ENCODE data around the gene GMPR.

GMPR gene

DNA sequence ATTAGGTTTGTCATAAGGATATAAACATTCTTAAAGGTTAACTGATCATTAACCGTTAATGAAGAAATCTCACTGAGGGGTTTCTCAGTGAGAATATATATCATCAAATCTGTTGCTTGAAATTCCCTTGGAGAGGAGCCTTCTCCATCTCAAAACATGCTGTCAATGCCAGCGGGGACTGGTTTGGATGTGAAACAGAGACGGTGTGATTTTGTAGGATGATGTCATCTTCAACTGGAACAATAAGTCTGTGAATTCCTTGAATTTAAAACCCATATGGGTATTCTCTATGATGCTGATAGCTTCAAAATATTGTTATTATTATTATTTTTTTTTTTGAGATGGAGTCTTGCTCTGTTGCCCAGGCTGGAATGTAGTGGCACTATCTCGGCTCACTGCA, 75.9 kb downstream of the GMPR start:
- TF ChIP-seq CTCF (IDR thresholded peaks at IDR 0.05; ENCODE audit: insufficient read depth, low read depth, low read length, missing control alignments): no peak
- DNase-seq (ENCODE audit: low read depth): no peak
- H3K4me3 ChIP-seq (ENCODE audit: low read length): no peak overlapping the region

- H3K4me3 ChIP-seq (ENCODE audit: low read length): no peak overlapping the region
- TF ChIP-seq CTCF (IDR thresholded peaks at IDR 0.05; ENCODE audit: insufficient read depth, low read depth, low read length, missing control alignments): peak; percentile 78
- peak; percentile 61 for DNase-seq (ENCODE audit: low read depth)
These were observed 78.4 kb downstream of the GMPR start for GRCh38 chr6:16316741-16317251.

DNA sequence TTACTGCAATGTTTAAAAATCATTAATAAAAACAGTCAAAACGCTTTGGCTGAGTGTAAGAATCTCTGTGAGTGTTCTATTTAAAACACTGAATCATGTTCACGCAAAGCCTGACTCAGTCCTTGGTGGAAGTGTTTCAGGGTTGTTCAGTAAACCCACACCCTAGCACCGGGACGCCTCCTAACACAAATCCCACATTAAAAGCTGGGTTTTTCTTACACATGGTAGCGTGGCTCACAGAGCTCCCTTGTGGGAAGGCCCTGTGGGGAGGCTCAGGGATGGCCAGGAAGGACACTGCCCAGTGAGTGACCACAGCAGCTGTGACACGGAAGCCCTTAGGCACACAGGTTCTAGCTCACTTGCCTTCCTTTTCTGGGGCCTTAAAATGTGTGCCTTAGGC, 80.2 kb downstream of the GMPR start:
- no peak overlapping the region for H3K4me3 ChIP-seq (ENCODE audit: low read length)
- peak; percentile 79 for DNase-seq (ENCODE audit: low read depth)
- no peak for TF ChIP-seq CTCF (IDR thresholded peaks at IDR 0.05; ENCODE audit: insufficient read depth, low read depth, low read length, missing control alignments)

GRCh38 chr6:16318953-16319720, 80.8 kb downstream of the GMPR start:
- no peak for TF ChIP-seq CTCF (IDR thresholded peaks at IDR 0.05; ENCODE audit: insufficient read depth, low read depth, low read length, missing control alignments)
- H3K4me3 ChIP-seq (ENCODE audit: low read length): no peak overlapping the region
- no peak for DNase-seq (ENCODE audit: low read depth)

DNA sequence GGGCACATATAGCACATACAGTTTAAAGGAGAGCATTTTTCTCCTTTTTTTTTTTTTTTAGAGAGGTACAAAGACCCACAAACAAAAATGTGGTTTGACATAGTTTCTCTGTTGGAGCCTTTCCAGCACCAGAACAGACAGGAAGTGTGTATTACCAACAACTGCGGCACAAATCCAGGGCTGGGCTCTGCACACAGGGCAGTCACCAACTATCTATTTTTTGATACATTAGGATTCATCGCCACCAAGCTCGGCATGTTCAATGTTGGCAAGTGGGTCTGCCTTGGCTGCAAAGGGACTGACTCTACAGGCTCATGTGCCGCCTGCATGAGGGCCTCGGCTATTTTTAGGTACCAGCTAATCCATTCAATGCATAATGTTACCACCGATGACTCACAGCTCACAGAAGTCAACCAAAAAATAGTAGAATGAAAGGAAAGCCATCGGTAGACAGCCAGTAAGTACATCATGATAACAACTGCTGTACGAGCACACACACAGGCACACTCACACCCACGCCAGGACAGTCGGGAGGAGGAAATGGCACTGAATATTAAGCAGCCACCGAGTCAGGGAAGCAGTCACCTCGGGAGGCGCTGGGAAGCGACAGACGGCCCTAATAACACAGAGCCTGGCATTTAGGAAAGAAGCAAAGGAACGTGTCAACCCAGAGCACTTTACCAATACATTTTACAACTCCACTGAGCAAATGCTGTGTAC, 81.6 kb downstream of the GMPR start:
- no peak for TF ChIP-seq CTCF (IDR thresholded peaks at IDR 0.05; ENCODE audit: insufficient read depth, low read depth, low read length, missing control alignments)
- DNase-seq (ENCODE audit: low read depth): peak; percentile 86
- no peak overlapping the region for H3K4me3 ChIP-seq (ENCODE audit: low read length)

DNA sequence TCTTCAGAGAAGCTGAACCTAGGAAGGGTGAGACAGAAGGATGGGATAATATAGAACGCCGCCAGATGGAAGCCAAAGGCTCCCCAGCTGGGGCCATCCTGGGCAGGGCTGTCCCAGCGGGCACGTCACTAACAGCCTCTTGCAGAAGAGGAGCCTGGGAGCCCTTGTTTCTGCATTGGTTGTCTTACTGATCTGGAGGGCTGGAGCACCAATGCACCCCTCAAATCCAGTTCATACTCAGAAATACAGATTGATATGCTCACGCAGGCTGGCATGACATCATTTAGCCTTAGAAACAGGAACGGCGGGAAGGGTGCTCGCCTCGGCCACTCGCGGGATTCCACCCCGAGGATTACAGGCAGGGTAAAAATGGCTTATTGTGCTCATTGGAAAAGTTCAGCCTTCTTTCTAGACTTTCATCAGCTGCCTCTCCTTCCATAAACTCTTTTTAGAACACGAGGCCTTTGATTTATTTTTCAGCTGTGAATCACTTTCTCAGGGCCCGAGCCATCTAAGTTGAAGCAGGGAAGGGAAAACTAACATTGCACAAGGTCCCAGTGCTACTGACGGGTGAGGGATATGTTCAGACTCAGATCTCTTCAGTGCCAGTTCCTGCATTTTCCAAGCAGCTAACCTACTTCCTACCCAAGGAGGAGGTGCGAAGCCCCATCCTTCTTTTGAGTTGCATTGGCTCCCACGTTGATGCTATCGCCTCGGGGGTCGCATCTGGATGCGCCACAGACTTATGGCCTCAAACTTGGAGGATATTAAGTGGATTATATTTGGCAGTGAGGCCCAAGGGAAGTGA, 82.3 kb downstream of the GMPR start:
- TF ChIP-seq CTCF (IDR thresholded peaks at IDR 0.05; ENCODE audit: insufficient read depth, low read depth, low read length, missing control alignments): no peak
- DNase-seq (ENCODE audit: low read depth): peak; percentile 48
- no peak overlapping the region for H3K4me3 ChIP-seq (ENCODE audit: low read length)

All from epithelial cell of esophagus (primary cell).